CD14-positive monocyte (primary cell): ENCODE data around the gene ZNF345. TPM values are rescaled to one million over a fixed set of nuclear protein-coding genes. Genes with fewer than 3 reads are reported as not detected.

Source experiments
- DNase-seq, 3 donors: peaks; one replicate each; pipeline ENCODE4 v3.0.0-alpha.2; 2011 to 2022
- H2AFZ ChIP-seq: 2 replicates; pipeline ENCODE4 v1.6.0; 2012; ENCODE audit warnings: mild to moderate bottlenecking, low read depth, low read length, inconsistent platforms; ENCODE audit not compliant: insufficient read depth, poor library complexity, severe bottlenecking
- H3K27ac ChIP-seq, 2 donors: 1 replicate in 1 of 2; 2 replicates in 1 of 2; pipeline ENCODE4 v1.5.1; 2012 to 2013; ENCODE audit warnings: low read length in 2 of 2, control low read depth in 1 of 2, inconsistent platforms in 1 of 2, low read depth in 1 of 2, mild to moderate bottlenecking in 1 of 2
- H3K27me3 ChIP-seq, 2 donors: one replicate each; pipeline versions ENCODE4 v1.6.0 to v1.6.1; 2011 to 2013; ENCODE audit warnings: low read length in 2 of 2; ENCODE audit not compliant: control insufficient read depth in 2 of 2, insufficient read depth in 2 of 2
- H3K36me3 ChIP-seq, 2 donors: replicated peaks in 1 of 2; 1 replicate in 1 of 2; 2 replicates in 1 of 2; pipeline versions ENCODE4 v1.5.1 to v1.6.1; 2012 to 2013; ENCODE audit warnings: low read length in 2 of 2, control low read depth in 1 of 2, inconsistent platforms in 1 of 2, mild to moderate bottlenecking in 1 of 2; ENCODE audit not compliant: insufficient read depth in 2 of 2, control insufficient read depth in 1 of 2
- H3K4me1 ChIP-seq, 2 donors: 1 replicate in 1 of 2; 2 replicates in 1 of 2; pipeline versions ENCODE4 v1.5.1 to v1.6.1; 2012 to 2013; ENCODE audit warnings: low read length in 2 of 2, control low read depth in 1 of 2, inconsistent platforms in 1 of 2, mild to moderate bottlenecking in 1 of 2, moderate library complexity in 1 of 2; ENCODE audit not compliant: insufficient read depth in 2 of 2, control insufficient read depth in 1 of 2
- H3K4me2 ChIP-seq: replicated peaks from 2 replicates; pipeline ENCODE3; 2012; ENCODE audit warnings: low read length, moderate library complexity, mild to moderate bottlenecking; ENCODE audit not compliant: poor library complexity, severe bottlenecking; ENCODE audit errors: extremely low read depth
- H3K4me3 ChIP-seq, 3 experiments: fragments of 200-600 bp in 1 of 3; sonication (generic) in 1 of 3; replicated peaks in 1 of 3; 1 replicate in 2 of 3; 2 replicates in 1 of 3; pipeline ENCODE4 v1.5.1; 2011 to 2013; ENCODE audit warnings: low read length in 3 of 3, mild to moderate bottlenecking in 3 of 3, control low read depth in 2 of 3, low read depth in 2 of 3, inconsistent platforms in 1 of 3, moderate library complexity in 1 of 3
- H3K79me2 ChIP-seq: 2 replicates; pipeline ENCODE4 v1.6.0; 2012; ENCODE audit warnings: mild to moderate bottlenecking, control low read depth, inconsistent platforms, low read length, moderate library complexity; ENCODE audit not compliant: insufficient read depth
- H3K9ac ChIP-seq: 2 replicates; pipeline ENCODE4 v1.6.0; 2017; ENCODE audit warnings: low read length, mild to moderate bottlenecking; ENCODE audit not compliant: insufficient read depth, poor library complexity, severe bottlenecking
- H3K9me3 ChIP-seq, 2 donors: replicated peaks in 1 of 2; 1 replicate in 1 of 2; 2 replicates in 1 of 2; pipeline versions ENCODE4 v1.5.1 to v1.6.1; 2012 to 2013; ENCODE audit warnings: low read length in 2 of 2, control low read depth in 1 of 2; ENCODE audit not compliant: control insufficient read depth in 1 of 2, insufficient read depth in 1 of 2
- H4K20me1 ChIP-seq: 2 replicates; pipeline ENCODE4 v1.6.0; 2012; ENCODE audit warnings: mild to moderate bottlenecking, low read length, control low read depth, moderate library complexity; ENCODE audit not compliant: insufficient read depth
- H3K27ac Mint-ChIP-seq, 7 donors: one replicate each; pipeline ENCODE4 v1.8.0; 2020; ENCODE audit warnings: mild to moderate bottlenecking in 7 of 7, mixed read lengths in 7 of 7, moderate library complexity in 6 of 7, inconsistent platforms in 2 of 7
- H3K27me3 Mint-ChIP-seq, 3 donors: one replicate each; pipeline ENCODE4 v1.8.0; 2021 to 2022; ENCODE audit warnings: low read depth in 3 of 3, mild to moderate bottlenecking in 3 of 3, mixed read lengths in 3 of 3, moderate library complexity in 3 of 3, inconsistent platforms in 1 of 3
- H3K36me3 Mint-ChIP-seq, 2 donors: one replicate each; pipeline ENCODE4 v1.8.0; 2020; ENCODE audit warnings: mixed read lengths in 2 of 2, inconsistent platforms in 1 of 2, mild to moderate bottlenecking in 1 of 2
- H3K4me1 Mint-ChIP-seq: one replicate; pipeline ENCODE4 v1.8.0; 2020; ENCODE audit warnings: mild to moderate bottlenecking, mixed read lengths
- H3K4me3 Mint-ChIP-seq, 2 donors: one replicate each; pipeline ENCODE4 v1.8.0; 2020; ENCODE audit warnings: mild to moderate bottlenecking in 2 of 2, mixed read lengths in 2 of 2, moderate library complexity in 1 of 2
- H3K9me3 Mint-ChIP-seq, 7 donors: one replicate each; pipeline ENCODE4 v1.8.0; 2020 to 2022; ENCODE audit warnings: mixed read lengths in 7 of 7, mild to moderate bottlenecking in 6 of 7, moderate library complexity in 6 of 7, inconsistent platforms in 2 of 7
- CTCF ChIP-seq: fragments of 200-600 bp; IDR thresholded peaks from one replicate; pipeline ENCODE4 v1.8.0; 2022; ENCODE audit warnings: antibody characterized with exemption, mild to moderate bottlenecking
- WGBS: methylation state at CpG from one replicate; pipeline ENCODE4 v1.1.5; 2013; ENCODE audit warnings: missing lambda C conversion rate; ENCODE audit not compliant: insufficient coverage; 5-methylcytosine and 5-hydroxymethylcytosine counted together
- intact Hi-C, 2 donors: fragments of 100-400 bp; cut with micrococcal nuclease; formaldehyde crosslinking; loops; one replicate each; pipeline versions ENCODE4 v1.15.0 to v1.15.1; 2023
- polyA plus RNA-seq, 3 donors: library from polyadenylated mRNA; depleted of rRNA in 1 of 3; unstranded in 2 of 3; stranded (reverse) in 1 of 3; fragments of 300-500 nt in 2 of 3; fragments of >200 nt in 1 of 3; fragmentation: Illumina TruSeq in 2 of 3; gene quantifications; 1 replicate in 2 of 3; 2 replicates in 1 of 3; pipeline ENCODE4 v1.2.3, GENCODE V29; 2012 to 2021
- small RNA-seq: library from RNA; depleted of rRNA; stranded (forward); fragments of <200 nt; gene quantifications from one replicate; pipeline ENCODE3, GENCODE V24; 2012; ENCODE audit warnings: low read depth; ENCODE audit not compliant: insufficient read length

The ZNF345 gene
- polyA plus RNA-seq, 3 donors: 0.66 to 2.3 (median 1.3) TPM

DNA sequence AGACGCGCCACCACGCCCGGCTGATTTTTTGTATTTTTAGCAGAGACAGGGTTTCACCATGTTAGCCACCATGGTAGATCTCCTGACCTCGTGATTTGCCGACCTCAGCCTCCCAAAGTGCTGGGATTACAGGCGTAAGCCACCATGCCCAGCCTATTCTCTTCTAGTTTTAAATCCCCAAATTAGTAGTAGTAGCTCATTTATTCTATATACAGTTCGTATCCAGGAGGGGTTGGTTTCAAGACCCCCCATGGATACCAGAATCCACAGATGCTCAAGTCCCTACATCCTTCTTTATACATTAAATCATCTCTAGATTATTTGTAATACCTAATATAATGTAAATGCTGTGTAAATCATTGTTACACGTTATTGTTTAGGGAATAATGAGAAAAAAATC, 67.4 kb downstream of the ZNF345 start:
- no peak overlapping the region for H3K4me3 ChIP-seq
- no peak overlapping the region for H3K4me2 ChIP-seq
- Mint-ChIP-seq H3K9me3 (peaks cover 30 to 73% (median 54%) of the 10 kb centered on the region in 7 donors), H3K27me3 (peaks cover 0 to 4% (median 2%) of the 10 kb centered on the region in 3 donors), H3K27ac (no peak overlapping the region), H3K4me1 (peaks cover 18% of the 10 kb centered on the region), H3K36me3 (peaks cover 22 to 26% of the 10 kb centered on the region in 2 donors), H3K4me3 (no peak overlapping the region)
- H3K4me1 ChIP-seq: peaks cover 6 to 17% of the 10 kb centered on the region in 2 donors
- no peak overlapping the region for H2AFZ ChIP-seq
- no peaks in the 10 kb centered on the region for H3K27me3 ChIP-seq
- DNase-seq: no peak
- peaks cover 36 to 59% of the 10 kb centered on the region in 2 donors for H3K9me3 ChIP-seq
- H3K36me3 ChIP-seq: peaks cover 2 to 27% of the 10 kb centered on the region in 2 donors
- no peak for TF ChIP-seq CTCF
- no peak overlapping the region for H3K9ac ChIP-seq
- no peaks in the 10 kb centered on the region for H4K20me1 ChIP-seq
- 96% methylated on average over 4 of the region's 9 CpGs for WGBS
- no peaks in the 10 kb centered on the region for H3K79me2 ChIP-seq
- no peak overlapping the region for H3K27ac ChIP-seq
- intact Hi-C loops: loop anchor here (10.0 kb wide), 3 partner anchors 63 to 297 kb away; partner anchors contain the start of genes ZNF345 (in 1 of the 2), ZNF383 (in 1 of the 2), ZNF567 (in 1 of the 2) and ZNF585B (in 1 of the 2)

Small RNA genes within 50 kb of the gene (small RNA-seq; reads per million reads assigned to genes)
- not detected for gene RF00019

Other genes starting within 250 kb of the ZNF345 start
- under 1 TPM in 2 of 3 donors, not detected in 1; 0.37 to 0.63 TPM for gene ZNF382, start 245.6 kb upstream of the ZNF345 start, polyA plus RNA-seq
- 1 to 10 TPM in 2 of 3 donors, not detected in 1; 1.2 to 2.2 TPM for gene ZNF461, start 184.0 kb upstream of the ZNF345 start, polyA plus RNA-seq
- gene ZNF567, start 163.3 kb upstream of the ZNF345 start, polyA plus RNA-seq: 1 to 10 TPM in 2 of 3 donors, under 1 TPM in 1; 0.84 to 1.7 (median 1.5) TPM
- under 1 TPM; 0.02 to 0.15 (median 0.08) TPM for gene ZNF850, start 78.1 kb upstream of the ZNF345 start, polyA plus RNA-seq
- gene ZNF790, start 12.5 kb upstream of the ZNF345 start, polyA plus RNA-seq: 1 to 10 TPM in 2 of 3 donors, under 1 TPM in 1; 0.35 to 2.7 (median 2.3) TPM
- gene ZNF829, start 65.4 kb downstream of the ZNF345 start, polyA plus RNA-seq: under 1 TPM; 0.05 to 0.14 (median 0.08) TPM
- gene ZNF568, start 65.5 kb downstream of the ZNF345 start, polyA plus RNA-seq: under 1 TPM; 0.38 to 0.96 (median 0.79) TPM
- 1 to 10 TPM; 1.4 to 2.5 (median 1.8) TPM for gene ZNF420, start 227.6 kb downstream of the ZNF345 start, polyA plus RNA-seq